NCI-H1417 treated with DMSO at 0.1 percent for 48 hours (cell line): Measurements from ENCODE around the gene VCP.

Experiments used
- DNase-seq: peaks from one replicate; lab custom pipeline; 2025; lab: John Stamatoyannopoulos, UW

The VCP gene

DNA sequence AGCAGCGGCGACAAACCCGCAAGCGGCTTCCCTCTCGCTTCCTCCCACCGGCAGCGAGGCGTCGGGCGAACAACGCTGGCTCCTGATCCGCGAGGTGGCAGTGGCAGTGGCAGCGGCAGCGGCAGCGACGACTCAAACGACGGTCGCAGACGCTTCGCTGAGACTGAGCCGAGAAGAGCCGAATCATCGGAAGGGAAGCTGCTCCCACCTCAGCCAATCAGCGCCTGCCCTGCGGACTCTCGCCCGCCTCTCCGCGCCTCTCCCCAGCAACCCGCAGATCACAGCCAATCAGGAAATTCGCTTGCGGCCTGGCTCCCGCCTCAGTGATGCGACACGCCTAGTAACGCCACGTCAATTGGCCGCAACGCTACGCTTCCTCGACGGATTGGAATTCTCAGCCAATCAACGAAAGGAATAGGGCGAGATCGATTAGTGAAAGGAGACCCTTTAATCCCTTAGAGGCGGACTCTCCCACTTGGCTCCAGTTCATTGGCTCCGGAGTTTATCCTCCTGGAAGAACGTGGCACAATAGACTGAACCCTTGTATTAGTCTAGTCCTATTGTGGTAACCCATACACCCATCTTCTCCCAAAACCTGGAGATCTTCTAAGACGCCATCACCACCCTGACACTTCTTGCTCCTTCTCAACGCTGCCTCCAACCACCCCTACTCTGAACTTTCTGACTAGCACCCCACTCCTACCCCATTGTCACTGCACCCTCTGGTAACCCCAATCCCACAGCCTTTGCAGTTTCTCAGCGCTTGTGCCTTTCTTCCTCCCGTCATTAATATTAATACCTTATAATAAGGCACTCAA is at the start of gene VCP:
Gene VCP, minus strand, starts transcription at position 165 of the 818 bp plus-strand sequence. CDS start 272 bp downstream, outside the sequence.
- peak; percentile 81 for DNase-seq

DNA sequence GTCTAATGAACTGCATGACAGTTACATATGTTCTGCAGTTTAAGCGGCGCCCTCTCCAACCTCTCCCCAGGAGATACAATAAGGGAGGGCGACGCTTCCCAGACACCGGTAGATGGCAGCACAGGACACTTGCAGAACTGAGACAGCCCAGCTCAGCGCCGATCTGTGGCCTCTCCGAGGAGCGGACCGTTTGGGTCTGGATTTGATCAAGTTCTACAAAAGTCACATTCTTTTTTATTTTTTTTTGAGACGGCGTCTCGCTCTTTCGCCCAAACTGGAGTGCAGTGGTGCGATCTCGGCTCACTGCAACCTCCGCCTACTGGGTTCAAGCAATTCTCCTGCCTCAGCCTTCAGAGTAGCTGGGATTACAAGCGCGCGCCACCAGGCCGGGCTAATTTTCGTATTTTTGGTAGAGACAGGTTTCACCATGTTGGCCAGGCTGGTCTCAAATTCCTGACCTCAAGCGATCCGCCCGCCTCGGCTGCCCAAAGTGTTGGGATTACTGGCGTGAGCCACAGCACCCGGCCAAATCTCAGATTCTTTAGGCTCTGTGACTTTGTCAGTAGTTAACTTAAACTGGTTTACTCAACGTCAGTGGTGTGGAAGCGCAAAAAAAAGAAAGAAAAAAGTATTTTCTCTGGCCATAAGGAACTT is 44.6 kb upstream of the VCP start:
- peak; percentile 2 for DNase-seq

DNA sequence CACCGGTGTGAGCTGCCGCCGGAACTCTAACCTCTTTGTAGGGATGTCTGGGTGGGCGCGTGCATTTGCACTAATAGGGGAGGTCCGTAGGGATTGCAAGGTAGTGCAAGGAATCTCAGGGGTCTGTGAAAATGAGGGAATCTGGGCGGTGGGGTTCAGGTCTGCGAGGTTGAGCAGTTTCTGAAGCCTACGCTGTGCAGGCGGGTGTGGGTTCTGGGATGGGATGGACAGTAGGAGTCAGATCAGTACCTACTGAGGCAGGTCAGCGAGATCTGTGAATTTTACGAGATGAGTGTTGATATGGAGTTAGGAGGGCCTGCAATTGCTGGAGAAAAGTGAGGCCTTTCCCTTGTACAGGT is 44.1 kb upstream of the VCP start:
- no peak for DNase-seq

DNA sequence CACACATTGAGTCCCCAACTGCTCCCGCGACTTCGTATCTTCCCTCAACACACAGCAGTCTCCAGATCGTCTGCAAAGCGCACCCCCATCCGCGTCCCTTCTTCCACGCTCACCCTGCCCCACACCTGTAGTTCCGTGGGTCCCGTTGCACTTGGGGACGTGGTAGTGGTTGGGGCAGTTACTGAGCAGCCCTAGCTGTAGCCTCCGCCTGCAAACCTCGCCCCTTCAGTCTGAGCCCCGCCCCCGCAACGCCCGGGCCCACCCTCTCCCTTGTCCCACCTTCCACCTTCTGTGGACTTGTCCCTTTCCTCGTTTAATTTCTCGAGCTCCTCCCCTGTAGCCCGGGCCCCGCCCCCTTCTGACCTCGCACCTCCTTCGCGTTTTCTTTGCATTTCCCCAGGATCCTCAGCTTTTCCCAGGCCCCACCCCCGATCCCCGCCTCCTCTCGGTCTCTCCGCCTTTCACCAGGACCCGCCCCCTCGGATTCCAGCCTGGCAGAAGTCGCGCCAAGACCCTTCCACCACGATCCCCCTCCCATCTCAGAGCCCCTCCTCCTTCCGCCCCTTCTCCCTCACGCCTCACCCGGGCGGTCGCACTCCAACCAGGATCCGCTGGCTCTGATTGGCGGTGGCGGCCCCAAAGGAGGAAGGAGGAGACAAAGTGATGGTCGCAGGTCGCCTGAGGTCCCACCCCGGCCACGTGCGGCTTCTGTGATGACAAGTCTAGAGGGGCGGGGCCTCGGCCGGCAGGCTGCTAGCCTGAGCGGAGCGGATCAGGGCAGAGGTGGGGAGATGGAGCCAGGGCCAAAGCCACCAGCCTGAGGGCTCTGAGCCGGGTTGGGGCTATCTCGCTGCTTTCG is 43.5 kb upstream of the VCP start, which contains the start of gene ATOSB:
Gene ATOSB, minus strand, starts transcription at position 183 of the 859 bp plus-strand sequence. CDS start 7,588 bp downstream, outside the sequence.
- DNase-seq = peak; percentile 58

DNA sequence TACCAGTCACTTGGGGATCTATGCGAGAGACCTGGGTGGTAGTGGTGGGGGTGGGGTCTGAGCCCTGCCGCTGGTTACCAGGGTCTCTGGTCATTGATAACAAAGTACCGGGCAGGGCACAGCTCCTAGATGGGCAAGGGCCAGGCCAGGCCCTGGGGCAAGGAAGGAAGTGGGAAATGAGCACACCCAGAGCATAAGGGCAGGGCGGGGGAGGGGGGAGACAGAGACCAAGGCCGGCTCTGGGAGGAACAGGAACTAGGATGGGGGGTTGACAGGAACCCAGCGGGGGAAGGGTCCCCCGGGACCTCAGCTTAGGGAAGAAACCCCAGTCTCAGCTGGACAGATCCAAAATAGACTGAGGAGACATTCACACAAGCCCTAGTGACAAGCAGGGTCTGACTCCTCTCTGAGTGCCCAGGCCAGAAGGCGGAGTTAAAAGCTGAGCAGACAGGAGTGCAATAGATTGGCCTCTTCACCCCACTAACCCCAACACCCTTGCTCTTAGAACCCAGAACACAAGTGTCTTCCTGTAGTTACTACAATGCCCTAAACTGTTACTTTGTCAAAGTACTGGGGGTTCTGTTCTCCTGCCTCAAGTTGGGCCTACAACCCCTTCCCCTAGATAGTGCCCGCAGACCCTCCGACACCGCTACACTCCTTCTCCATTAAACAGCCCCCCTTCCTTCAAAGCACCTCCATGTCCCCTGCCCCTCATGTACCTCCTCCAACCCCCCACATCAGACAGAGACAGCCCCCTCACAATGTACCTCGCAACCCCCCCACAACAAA is 42.6 kb upstream of the VCP start:
- no peak for DNase-seq

DNA sequence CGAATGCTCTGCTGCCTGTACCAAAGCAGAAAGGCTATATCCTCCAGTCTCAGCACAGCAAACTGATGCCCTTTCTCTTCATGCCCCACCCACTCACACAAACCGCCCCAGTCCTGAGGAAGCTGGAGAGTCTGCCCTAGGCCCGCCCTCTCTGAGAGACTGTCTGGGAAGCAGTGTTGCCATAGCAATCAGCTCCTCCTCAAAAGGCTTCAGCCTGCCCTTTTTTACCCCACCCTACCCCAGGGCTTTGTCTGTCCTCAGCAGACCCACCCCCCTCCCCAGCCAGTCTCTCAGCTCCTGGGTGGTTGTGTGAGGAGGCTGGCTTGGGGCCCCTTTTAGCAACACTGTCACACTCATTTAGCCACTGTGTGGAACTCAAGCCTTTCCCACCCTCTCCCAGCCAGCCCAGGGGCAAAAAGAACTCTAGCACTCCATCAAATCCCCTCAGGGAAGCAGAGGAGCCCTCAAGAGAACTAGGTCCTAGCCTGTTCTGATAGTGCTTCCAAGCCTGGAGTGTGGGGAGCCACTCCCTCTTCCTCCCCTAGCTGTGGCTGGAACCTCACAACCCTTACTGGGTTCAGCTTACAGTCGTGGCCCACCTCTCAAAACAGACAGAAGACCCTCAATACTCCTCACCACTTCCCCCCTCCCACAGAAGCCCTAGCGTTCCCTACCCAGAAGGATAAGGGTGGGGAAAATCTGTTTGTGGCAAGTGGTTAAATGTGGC is 41.9 kb upstream of the VCP start:
- DNase-seq = peak; percentile 7

DNA sequence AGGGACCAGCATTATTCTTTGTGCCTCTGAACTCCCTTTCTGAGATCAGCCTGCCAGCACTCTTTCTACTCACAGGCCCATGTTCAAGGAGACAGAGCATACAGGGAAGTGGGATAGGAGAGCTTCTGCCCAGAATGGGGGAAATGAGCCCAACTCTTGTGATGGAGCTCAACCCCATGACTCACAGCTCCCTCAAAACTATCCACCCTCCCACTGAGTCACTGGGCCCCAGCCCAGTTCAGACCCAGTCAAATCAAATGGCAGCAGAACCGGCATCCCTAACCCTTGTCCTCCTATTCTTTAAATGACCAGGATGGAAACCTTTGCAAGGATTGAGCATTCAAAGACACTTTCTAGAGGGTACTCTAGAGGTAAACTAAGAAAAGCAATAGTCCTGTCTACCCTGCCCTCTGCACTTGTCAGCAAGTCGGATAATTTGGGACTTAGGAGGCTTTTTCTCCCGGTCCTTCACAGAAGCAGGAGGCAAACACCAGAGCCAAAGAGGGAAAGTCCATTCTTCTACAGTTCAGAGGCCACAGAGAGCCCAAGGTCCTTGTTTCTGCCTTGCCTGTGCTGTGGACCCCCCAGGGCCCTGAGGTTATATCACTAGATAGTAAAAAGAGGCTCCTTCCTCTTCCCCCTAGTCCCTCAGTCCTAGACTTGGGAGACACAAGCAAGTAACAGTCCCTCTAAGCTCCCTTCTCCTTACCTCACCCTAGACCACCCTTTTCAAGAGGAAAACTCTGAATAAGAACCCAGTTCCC is 40.0 kb upstream of the VCP start:
- DNase-seq = no peak

DNA sequence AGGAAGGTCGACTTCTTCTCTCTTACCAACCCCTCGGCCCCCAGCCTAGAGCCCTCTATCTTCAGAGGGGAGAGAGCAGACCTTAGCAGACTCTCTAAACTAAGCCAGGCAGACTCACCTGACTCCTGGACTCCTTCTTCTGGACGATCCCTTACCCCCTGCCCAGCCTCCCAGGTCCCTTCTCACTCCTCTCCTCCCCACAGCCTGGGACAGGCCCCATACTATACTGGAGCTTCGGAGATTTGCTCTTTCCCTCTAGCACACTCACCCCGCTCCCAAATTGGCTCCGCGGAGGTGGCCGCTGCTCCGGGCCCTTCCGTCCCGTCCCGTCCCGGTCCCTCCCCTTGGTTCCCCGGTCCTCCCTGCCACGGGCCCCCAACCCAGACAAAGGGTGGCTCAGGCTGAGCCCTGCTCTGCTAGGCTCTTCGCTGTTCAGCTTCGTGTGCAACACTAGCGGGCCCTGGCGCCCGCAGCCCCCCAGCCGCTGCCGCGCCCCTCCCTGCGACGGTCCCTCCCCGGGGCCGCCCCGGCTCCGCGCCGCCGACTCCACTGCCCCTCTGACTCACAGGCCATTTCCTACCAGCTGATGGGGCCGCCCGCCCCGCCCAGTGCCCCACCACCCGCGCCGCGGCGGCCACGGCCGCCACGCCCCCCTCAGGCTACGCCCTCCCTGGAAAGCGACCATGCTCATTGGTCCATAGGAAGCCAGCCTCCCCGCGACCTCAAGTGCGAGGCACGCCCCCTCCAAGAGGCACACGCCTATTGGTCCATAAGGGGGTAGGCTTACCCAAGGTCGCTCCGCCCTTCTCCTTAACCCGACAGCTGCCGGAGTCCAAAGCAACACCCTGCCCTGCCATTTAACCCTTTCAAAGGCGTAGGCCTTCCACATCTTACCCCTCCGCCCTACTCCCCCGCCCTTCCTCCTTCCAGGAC is 38.8 kb upstream of the VCP start:
- peak; percentile 62 for DNase-seq

DNA sequence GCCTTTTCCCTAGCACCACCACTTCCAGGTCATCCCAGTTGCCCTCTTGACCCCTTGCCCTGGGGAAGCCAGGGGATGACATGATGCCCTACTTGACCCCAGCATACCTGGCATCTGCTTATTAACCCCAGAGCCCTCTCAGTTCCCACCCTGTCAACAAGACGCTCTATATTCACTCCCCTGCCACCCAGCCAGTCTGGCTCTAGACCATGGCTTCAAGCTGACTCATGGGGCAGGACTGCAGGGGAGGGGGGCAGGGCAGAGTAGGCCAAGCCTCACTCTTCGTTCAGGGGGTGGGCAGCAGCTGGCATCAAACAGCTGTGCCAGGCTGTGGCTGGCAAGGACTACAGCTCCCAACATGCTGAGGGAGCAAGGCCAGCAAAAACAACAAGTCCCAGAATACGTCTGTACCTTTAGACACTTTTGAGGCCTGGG is 37.9 kb upstream of the VCP start:
- no peak for DNase-seq

DNA sequence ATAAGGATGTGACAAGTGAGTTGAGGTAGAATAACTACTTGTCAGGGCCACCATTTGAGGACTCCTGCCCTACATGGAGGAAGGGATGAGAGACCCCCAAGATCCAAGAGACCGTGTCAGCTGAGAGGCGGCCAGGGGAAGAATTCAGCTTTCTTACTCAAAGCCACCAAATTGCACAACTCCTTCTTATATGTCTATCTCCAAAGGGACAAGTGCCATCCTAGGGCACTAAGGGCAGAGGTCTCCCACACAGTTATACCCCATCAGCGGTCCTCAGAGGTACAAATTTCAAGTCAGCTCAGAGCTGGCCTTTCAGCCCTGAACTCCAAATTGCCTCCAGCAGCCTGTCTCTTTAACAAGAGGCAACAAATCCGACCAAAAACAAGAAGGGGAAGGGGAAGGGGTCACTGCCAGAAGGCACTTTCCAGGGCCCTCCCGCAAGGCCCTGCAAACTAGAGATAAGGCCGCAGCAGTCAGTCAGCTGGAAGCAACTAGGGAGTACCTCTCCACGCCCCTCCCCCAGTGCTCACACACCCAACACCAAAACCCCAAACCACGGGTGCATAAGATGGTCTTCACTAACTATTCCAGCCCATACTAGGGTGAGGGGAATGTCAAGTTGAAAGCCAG is 36.6 kb upstream of the VCP start:
- DNase-seq = no peak

DNA sequence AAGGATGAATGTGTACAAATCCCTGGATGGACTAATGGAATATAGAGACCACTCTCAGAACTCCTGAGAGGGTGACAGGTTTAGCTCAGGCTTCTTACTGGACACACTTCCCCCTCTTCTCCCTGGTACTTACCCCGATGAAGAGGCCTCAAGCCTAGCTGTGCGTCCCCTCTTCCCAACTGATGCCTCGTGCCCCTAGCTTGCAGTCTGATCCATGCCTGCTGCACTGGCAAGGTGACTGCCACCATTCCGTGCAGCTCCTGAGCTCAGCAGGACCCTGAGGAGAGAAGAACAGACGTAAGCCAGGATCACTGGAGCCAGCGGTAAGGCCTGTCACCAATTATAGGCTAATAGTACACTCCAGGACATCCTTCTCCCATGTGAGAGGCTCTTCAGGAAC is 36.0 kb upstream of the VCP start:
- DNase-seq = no peak

DNA sequence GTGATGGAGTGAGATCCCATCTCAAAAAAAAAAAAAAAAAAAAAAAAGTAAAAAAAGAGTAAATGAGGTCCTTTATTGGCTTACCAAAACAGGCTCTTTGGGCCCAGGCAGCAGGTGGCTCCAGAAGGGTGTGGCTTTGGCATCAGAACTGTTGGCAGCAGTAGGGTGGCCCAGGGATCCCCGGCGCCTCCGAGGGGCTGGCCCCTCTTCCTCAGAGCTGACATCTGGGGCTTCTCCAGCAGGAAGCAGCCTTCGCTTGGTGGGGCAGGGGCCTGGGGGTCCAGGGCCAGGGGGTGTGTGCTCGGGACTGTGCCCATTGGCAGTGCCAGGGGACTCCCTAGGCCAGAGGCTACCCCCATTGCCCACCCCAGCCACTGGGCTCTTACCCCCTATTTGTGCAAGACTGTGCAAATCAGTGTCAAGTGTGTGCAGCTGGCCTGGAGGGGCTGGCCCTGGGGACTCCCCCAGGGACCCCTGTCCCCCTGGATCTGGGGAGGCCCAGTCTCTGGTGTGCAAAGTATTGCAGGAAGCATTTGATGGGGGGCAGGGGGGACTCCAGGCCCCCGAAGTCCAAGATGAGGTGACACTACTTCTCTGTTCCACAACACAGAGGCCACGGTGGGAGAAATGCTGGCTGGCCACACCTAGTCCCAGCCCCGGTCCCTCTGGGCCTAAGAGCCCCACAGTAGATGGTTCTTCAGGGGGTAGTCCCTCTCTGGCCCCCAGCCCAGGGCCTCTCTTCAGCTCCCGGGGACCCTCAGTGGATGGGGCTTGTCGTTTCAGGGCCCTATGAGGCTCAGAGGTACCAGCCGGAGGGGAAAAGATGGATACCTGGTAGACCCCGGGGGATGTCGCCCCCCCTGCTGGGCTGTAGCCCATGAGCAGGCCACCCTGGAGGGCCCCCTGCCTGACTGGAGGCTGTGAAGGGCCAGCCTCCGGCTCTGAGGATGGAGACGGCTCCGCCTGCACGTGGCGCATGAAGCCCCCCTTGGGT is 35.2 kb upstream of the VCP start:
- no peak for DNase-seq

DNA sequence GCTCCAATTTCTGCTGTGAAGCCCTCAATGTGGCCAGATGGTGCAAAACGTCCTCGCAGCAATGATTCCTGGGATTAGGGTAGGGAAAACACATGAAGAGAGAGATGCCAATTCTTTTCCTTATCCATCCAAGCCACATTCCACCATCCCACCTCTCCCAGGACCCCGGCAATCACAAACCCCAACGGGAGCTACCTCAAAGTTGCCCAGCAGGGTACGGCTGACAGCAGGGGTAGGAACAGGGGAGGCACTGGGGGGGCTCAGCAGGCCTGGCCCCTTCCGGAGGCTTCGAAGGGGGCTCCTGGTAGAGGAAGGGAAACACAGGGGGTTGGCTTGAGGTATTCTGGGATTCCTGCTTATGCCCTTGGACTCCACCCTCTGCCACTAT is 33.9 kb upstream of the VCP start:
- DNase-seq = no peak

DNA sequence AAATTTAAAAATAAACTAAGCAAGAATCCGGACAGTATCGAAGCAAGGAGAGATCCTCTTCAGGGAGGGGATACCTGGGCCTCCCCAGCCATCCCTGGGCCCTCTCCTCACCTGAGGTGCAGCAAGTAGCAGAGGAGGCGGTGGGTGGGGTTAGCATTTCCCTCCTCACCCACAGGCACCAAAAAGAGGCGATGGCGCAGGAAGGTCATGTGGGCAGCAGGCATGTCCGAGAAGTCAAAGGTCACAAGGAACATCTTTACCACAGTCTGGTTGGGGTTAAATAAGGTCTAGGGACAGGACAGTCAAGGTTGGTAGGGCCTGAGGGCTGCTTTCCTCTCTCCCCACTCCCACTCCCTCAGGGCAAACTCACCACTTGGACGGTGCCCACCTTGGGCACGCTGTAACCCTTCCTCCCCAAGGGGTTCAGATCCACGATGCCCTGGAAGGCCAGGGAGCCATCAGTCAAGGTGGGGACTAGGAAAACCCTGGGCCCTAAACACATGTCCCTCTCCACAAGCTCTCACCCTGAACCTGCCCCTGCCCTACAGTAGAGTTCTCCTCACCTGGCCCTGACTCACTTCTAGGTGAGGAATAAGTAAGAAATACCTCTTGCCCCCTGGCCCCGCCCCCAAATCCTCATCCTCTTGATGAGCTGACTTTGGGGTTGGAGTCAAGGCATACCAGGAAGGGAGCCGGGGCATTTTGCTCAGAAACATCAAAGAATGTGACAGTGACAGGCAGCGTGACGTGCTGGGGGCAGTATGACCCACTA is 33.3 kb upstream of the VCP start:
- no peak for DNase-seq

DNA sequence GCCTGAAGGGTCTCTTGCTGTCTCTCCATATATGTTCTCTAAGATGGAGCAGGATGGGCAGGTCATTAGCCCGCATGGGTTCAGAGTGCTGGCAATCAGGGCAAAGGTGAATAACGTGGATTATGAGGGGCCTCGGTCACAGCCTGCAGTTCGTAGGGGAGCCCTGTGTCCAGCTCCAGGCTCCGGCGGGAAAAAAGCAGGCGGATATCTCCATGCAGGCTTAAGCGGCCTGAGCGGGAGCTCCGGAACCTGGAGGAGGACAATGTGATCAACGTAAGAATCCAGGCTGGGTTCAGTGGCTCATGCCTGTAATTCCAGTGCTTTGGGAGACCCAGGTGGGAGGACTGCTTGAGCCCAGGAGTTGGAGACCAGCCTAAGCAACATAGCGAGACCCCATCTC is 32.7 kb upstream of the VCP start:
- DNase-seq = no peak

DNA sequence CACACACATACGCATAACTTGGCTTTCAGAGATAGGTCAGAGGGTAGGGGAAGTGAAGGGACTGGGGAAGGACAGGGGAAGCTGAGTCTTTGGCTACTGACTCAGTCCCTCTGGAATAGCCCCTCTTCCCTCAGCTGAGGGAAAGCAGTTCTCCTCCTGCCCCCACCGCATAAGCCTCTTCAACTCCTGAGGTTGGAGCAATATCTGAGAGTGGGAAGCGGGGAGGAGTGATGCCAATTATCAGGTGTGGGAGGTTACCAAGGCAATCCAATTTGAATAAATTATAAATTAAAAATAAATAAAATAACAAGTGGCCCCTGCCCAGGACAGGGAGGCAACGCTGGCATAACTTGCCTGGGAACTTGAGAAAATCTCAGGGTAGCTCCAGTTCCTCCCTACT is 32.2 kb upstream of the VCP start:
- no peak for DNase-seq
